ENCODE data around the gene AOAH.
"Not testable (repeated sequence)": the region's sequence is repeated elsewhere in the genome, so short reads cannot be mapped to it uniquely, and the experiment has no call there.

The AOAH gene

GRCh38 chr7:36513393-36513792 is 210.9 kb downstream of the AOAH start:
- Histone ChIP-seq H3K27me3 (ENCODE audit: control insufficient read depth, insufficient read depth, low read length) (peaks cover 5% of the 10 kb centered on the region), H3K9ac (ENCODE audit: low read depth, low read length) (no peak overlapping the region), H3K36me3 (ENCODE audit: insufficient read depth, low read length) (no peaks in the 10 kb centered on the region), H3K4me3 (ENCODE audit: low read length) (no peak overlapping the region), H3K4me2 (ENCODE audit: low read length) (no peak overlapping the region), H3K9me3 (replicated peaks; ENCODE audit: low read length) (no peaks in the 10 kb centered on the region), H3K4me1 (ENCODE audit: control insufficient read depth, insufficient read depth, low read length) (no peaks in the 10 kb centered on the region)

GRCh38 chr7:36512616-36513015 is 211.7 kb downstream of the AOAH start:
- Histone ChIP-seq H3K4me1 (ENCODE audit: control insufficient read depth, insufficient read depth, low read length) (no peaks in the 10 kb centered on the region), H3K9ac (ENCODE audit: low read depth, low read length) (no peak overlapping the region), H3K36me3 (ENCODE audit: insufficient read depth, low read length) (no peaks in the 10 kb centered on the region), H3K27me3 (ENCODE audit: control insufficient read depth, insufficient read depth, low read length) (peaks cover 5% of the 10 kb centered on the region), H3K4me2 (ENCODE audit: low read length) (no peak overlapping the region), H3K4me3 (ENCODE audit: low read length) (no peak overlapping the region), H3K9me3 (replicated peaks; ENCODE audit: low read length) (no peaks in the 10 kb centered on the region)

GRCh38 chr7:36509962-36510361 is 214.3 kb downstream of the AOAH start:
- no peak overlapping the region for H3K4me2 ChIP-seq (ENCODE audit: low read length)
- no peaks in the 10 kb centered on the region for H3K36me3 ChIP-seq (ENCODE audit: insufficient read depth, low read length)
- no peak overlapping the region for H3K4me3 ChIP-seq (ENCODE audit: low read length)
- peaks cover 5% of the 10 kb centered on the region for H3K27me3 ChIP-seq (ENCODE audit: control insufficient read depth, insufficient read depth, low read length)
- no peaks in the 10 kb centered on the region for H3K4me1 ChIP-seq (ENCODE audit: control insufficient read depth, insufficient read depth, low read length)
- no peaks in the 10 kb centered on the region for H3K9me3 ChIP-seq (replicated peaks; ENCODE audit: low read length)
- no peak overlapping the region for H3K9ac ChIP-seq (ENCODE audit: low read depth, low read length)

- H3K9me3 ChIP-seq (replicated peaks; ENCODE audit: low read length): no peaks in the 10 kb centered on the region
- H3K4me1 ChIP-seq (ENCODE audit: control insufficient read depth, insufficient read depth, low read length): no peaks in the 10 kb centered on the region
- H3K9ac ChIP-seq (ENCODE audit: low read depth, low read length): no peak overlapping the region
- no peak overlapping the region for H3K4me2 ChIP-seq (ENCODE audit: low read length)
- no peaks in the 10 kb centered on the region for H3K36me3 ChIP-seq (ENCODE audit: insufficient read depth, low read length)
- H3K4me3 ChIP-seq (ENCODE audit: low read length): no peak overlapping the region
- no peaks in the 10 kb centered on the region for H3K27me3 ChIP-seq (ENCODE audit: control insufficient read depth, insufficient read depth, low read length)
These were observed 216.5 kb downstream of the AOAH start for GRCh38 chr7:36507475-36508440.

- no peaks in the 10 kb centered on the region for H3K9me3 ChIP-seq (replicated peaks; ENCODE audit: low read length)
- no peaks in the 10 kb centered on the region for H3K4me1 ChIP-seq (ENCODE audit: control insufficient read depth, insufficient read depth, low read length)
- H3K27me3 ChIP-seq (ENCODE audit: control insufficient read depth, insufficient read depth, low read length): no peaks in the 10 kb centered on the region
- no peaks in the 10 kb centered on the region for H3K36me3 ChIP-seq (ENCODE audit: insufficient read depth, low read length)
- H3K4me2 ChIP-seq (ENCODE audit: low read length): no peak overlapping the region
- H3K9ac ChIP-seq (ENCODE audit: low read depth, low read length): no peak overlapping the region
- no peak overlapping the region for H3K4me3 ChIP-seq (ENCODE audit: low read length)
These were observed 217.5 kb downstream of the AOAH start for GRCh38 chr7:36506820-36507219.

- Histone ChIP-seq H3K4me2 (ENCODE audit: low read length) (no peak overlapping the region), H3K4me3 (ENCODE audit: low read length) (no peak overlapping the region), H3K4me1 (ENCODE audit: control insufficient read depth, insufficient read depth, low read length) (no peaks in the 10 kb centered on the region), H3K36me3 (ENCODE audit: insufficient read depth, low read length) (no peaks in the 10 kb centered on the region), H3K9ac (ENCODE audit: low read depth, low read length) (no peak overlapping the region), H3K9me3 (replicated peaks; ENCODE audit: low read length) (no peaks in the 10 kb centered on the region), H3K27me3 (ENCODE audit: control insufficient read depth, insufficient read depth, low read length) (no peaks in the 10 kb centered on the region)
These were observed 218.0 kb downstream of the AOAH start for GRCh38 chr7:36506130-36506798.

- H3K4me3 ChIP-seq (ENCODE audit: low read length); H3K27me3 ChIP-seq (ENCODE audit: control insufficient read depth, insufficient read depth, low read length); H3K4me1 ChIP-seq (ENCODE audit: control insufficient read depth, insufficient read depth, low read length); H3K36me3 ChIP-seq (ENCODE audit: insufficient read depth, low read length); H3K4me2 ChIP-seq (ENCODE audit: low read length); H3K9me3 ChIP-seq (replicated peaks; ENCODE audit: low read length); H3K9ac ChIP-seq (ENCODE audit: low read depth, low read length): not testable (repeated sequence)
These were observed 219.7 kb downstream of the AOAH start for GRCh38 chr7:36504617-36505016.

GRCh38 chr7:36504216-36504615 is 220.1 kb downstream of the AOAH start:
- not testable (repeated sequence) for H3K4me1 ChIP-seq (ENCODE audit: control insufficient read depth, insufficient read depth, low read length); H3K9ac ChIP-seq (ENCODE audit: low read depth, low read length); H3K36me3 ChIP-seq (ENCODE audit: insufficient read depth, low read length); H3K4me3 ChIP-seq (ENCODE audit: low read length); H3K27me3 ChIP-seq (ENCODE audit: control insufficient read depth, insufficient read depth, low read length); H3K4me2 ChIP-seq (ENCODE audit: low read length); H3K9me3 ChIP-seq (replicated peaks; ENCODE audit: low read length)

- H3K4me2 ChIP-seq (ENCODE audit: low read length): no peak overlapping the region
- H3K36me3 ChIP-seq (ENCODE audit: insufficient read depth, low read length): no peaks in the 10 kb centered on the region
- H3K9me3 ChIP-seq (replicated peaks; ENCODE audit: low read length): no peaks in the 10 kb centered on the region
- H3K9ac ChIP-seq (ENCODE audit: low read depth, low read length): no peak overlapping the region
- no peaks in the 10 kb centered on the region for H3K27me3 ChIP-seq (ENCODE audit: control insufficient read depth, insufficient read depth, low read length)
- H3K4me1 ChIP-seq (ENCODE audit: control insufficient read depth, insufficient read depth, low read length): no peaks in the 10 kb centered on the region
- H3K4me3 ChIP-seq (ENCODE audit: low read length): no peak overlapping the region
These were observed 226.5 kb downstream of the AOAH start for GRCh38 chr7:36497775-36498174.

GRCh38 chr7:36497176-36497575 is 227.1 kb downstream of the AOAH start:
- H3K9me3 ChIP-seq (replicated peaks; ENCODE audit: low read length); H3K4me2 ChIP-seq (ENCODE audit: low read length); H3K4me1 ChIP-seq (ENCODE audit: control insufficient read depth, insufficient read depth, low read length); H3K36me3 ChIP-seq (ENCODE audit: insufficient read depth, low read length); H3K27me3 ChIP-seq (ENCODE audit: control insufficient read depth, insufficient read depth, low read length); H3K9ac ChIP-seq (ENCODE audit: low read depth, low read length); H3K4me3 ChIP-seq (ENCODE audit: low read length): not testable (repeated sequence)

GRCh38 chr7:36496576-36496975 is 227.7 kb downstream of the AOAH start:
- no peak overlapping the region for H3K4me2 ChIP-seq (ENCODE audit: low read length)
- H3K9me3 ChIP-seq (replicated peaks; ENCODE audit: low read length): no peaks in the 10 kb centered on the region
- peaks cover 6% of the 10 kb centered on the region for H3K27me3 ChIP-seq (ENCODE audit: control insufficient read depth, insufficient read depth, low read length)
- no peaks in the 10 kb centered on the region for H3K4me1 ChIP-seq (ENCODE audit: control insufficient read depth, insufficient read depth, low read length)
- H3K36me3 ChIP-seq (ENCODE audit: insufficient read depth, low read length): no peaks in the 10 kb centered on the region
- no peak overlapping the region for H3K9ac ChIP-seq (ENCODE audit: low read depth, low read length)
- no peak overlapping the region for H3K4me3 ChIP-seq (ENCODE audit: low read length)

- no peak overlapping the region for H3K4me2 ChIP-seq (ENCODE audit: low read length)
- H3K27me3 ChIP-seq (ENCODE audit: control insufficient read depth, insufficient read depth, low read length): peaks cover 25% of the 10 kb centered on the region
- H3K4me3 ChIP-seq (ENCODE audit: low read length): no peak overlapping the region
- H3K9me3 ChIP-seq (replicated peaks; ENCODE audit: low read length): no peaks in the 10 kb centered on the region
- H3K36me3 ChIP-seq (ENCODE audit: insufficient read depth, low read length): no peaks in the 10 kb centered on the region
- no peaks in the 10 kb centered on the region for H3K4me1 ChIP-seq (ENCODE audit: control insufficient read depth, insufficient read depth, low read length)
- no peak overlapping the region for H3K9ac ChIP-seq (ENCODE audit: low read depth, low read length)
These were observed 233.0 kb downstream of the AOAH start for GRCh38 chr7:36491317-36491716.

All from skeletal muscle satellite cell (primary cell).